Endothelial cell of umbilical vein (primary cell): ENCODE data around the gene TM7SF2. TPM values are rescaled to one million over a fixed set of nuclear protein-coding genes. Genes with fewer than 3 reads are reported as not detected.

Experiments
- BruUV-seq: library from RNA; stranded (reverse); fragments of 400-500 nt; replicated peaks from 2 replicates; lab custom pipeline; 2021; lab: Mats Ljungman, UMichigan
- CTCF ChIA-PET: fragments of 300-600, 350-600 bp; sonication (Branson Sonifier 250); formaldehyde crosslinking; loops from one replicate; lab custom pipeline; 2021; ENCODE audit warnings: antibody characterized with exemption, inconsistent platforms; lab: Charles Lee
- POLR2A ChIA-PET: fragments of 300-600, 350-600 bp; sonication (Branson Sonifier 250); formaldehyde crosslinking; loops from one replicate; lab custom pipeline; 2021; ENCODE audit warnings: antibody characterized with exemption, inconsistent platforms; lab: Charles Lee
- DNase-seq: peaks from one replicate; pipeline ENCODE4 v3.0.0-alpha.2; 2011; ENCODE audit warnings: low read depth, low spot score
- FAIRE-seq: peaks from 2 replicates; lab custom pipeline; 2011; peaks lifted over from hg19 to GRCh38; lab: Jason Lieb, UNC
- H2AFZ ChIP-seq: 2 replicates; pipeline ENCODE4 v1.6.0; 2012; ENCODE audit warnings: low read depth, low read length, control low read depth, inconsistent platforms
- H3K27ac ChIP-seq: 2 replicates; pipeline ENCODE4 v1.5.1; 2011; ENCODE audit warnings: low read depth, mild to moderate bottlenecking, control low read depth, low read length, moderate library complexity; ENCODE audit not compliant: insufficient read depth
- H3K27me3 ChIP-seq, 2 experiments: 2 replicates each; pipeline versions ENCODE4 v1.6.0 to v1.6.1; 2011; ENCODE audit warnings: low read length in 2 of 2, mixed read lengths in 1 of 2; ENCODE audit not compliant: control insufficient read depth in 2 of 2, insufficient read depth in 2 of 2
- H3K36me3 ChIP-seq, 2 experiments: 2 replicates in 1 of 2; 3 replicates in 1 of 2; pipeline ENCODE4 v1.5.1; 2011; ENCODE audit warnings: low read length in 2 of 2, mild to moderate bottlenecking in 1 of 2, moderate library complexity in 1 of 2; ENCODE audit not compliant: control insufficient read depth in 2 of 2, insufficient read depth in 2 of 2; ENCODE audit errors: extremely low read depth in 1 of 2
- H3K4me1 ChIP-seq: 3 replicates; pipeline ENCODE4 v1.5.1; 2011; ENCODE audit warnings: mild to moderate bottlenecking, low read length; ENCODE audit not compliant: control insufficient read depth, insufficient read depth; ENCODE audit errors: extremely low read depth
- H3K4me2 ChIP-seq: 2 replicates; pipeline ENCODE4 v1.6.1; 2011; ENCODE audit warnings: low read length, control low read depth, mixed read lengths; ENCODE audit not compliant: insufficient read depth
- H3K4me3 ChIP-seq, 3 experiments: fragments of 200-600 bp in 1 of 3; sonication (generic), shearing (Covaris generic) in 1 of 3; replicated peaks in 1 of 3; 2 replicates each; pipeline ENCODE4 v1.5.1; 2011 to 2016; ENCODE audit warnings: control low read depth in 3 of 3, low read length in 3 of 3, mild to moderate bottlenecking in 2 of 3, inconsistent platforms in 1 of 3, low read depth in 1 of 3, moderate library complexity in 1 of 3; ENCODE audit not compliant: insufficient read depth in 1 of 3
- H3K79me2 ChIP-seq: 2 replicates; pipeline ENCODE4 v1.6.0; 2012; ENCODE audit warnings: low read length, inconsistent platforms; ENCODE audit not compliant: control insufficient read depth, insufficient read depth
- H3K9ac ChIP-seq: replicated peaks from 2 replicates; pipeline ENCODE3; 2011; ENCODE audit warnings: low read length, control low read depth; ENCODE audit not compliant: insufficient read depth; ENCODE audit errors: extremely low read depth
- H3K9me1 ChIP-seq: replicated peaks from 3 replicates; pipeline ENCODE4 v1.6.0; 2011; ENCODE audit warnings: mild to moderate bottlenecking, low read length; ENCODE audit not compliant: control insufficient read depth, insufficient read depth; ENCODE audit errors: extremely low read depth
- H3K9me3 ChIP-seq: replicated peaks from 2 replicates; pipeline ENCODE4 v1.5.1; 2012; ENCODE audit warnings: low read length, inconsistent platforms; ENCODE audit not compliant: control insufficient read depth, insufficient read depth
- H4K20me1 ChIP-seq: replicated peaks from 2 replicates; pipeline ENCODE3; 2011; ENCODE audit warnings: mild to moderate bottlenecking, low read length; ENCODE audit not compliant: control insufficient read depth, insufficient read depth; ENCODE audit errors: extremely low read depth
- CTCF ChIP-seq, 2 donors: IDR thresholded peaks; 1 replicate in 1 of 2; 2 replicates in 1 of 2; pipeline ENCODE4 v1.5.1; 2011; ENCODE audit warnings: low read length in 2 of 2, mild to moderate bottlenecking in 2 of 2, moderate library complexity in 2 of 2, control low read depth in 1 of 2, inconsistent platforms in 1 of 2, low read depth in 1 of 2; ENCODE audit not compliant: insufficient read depth in 1 of 2; ENCODE audit errors: extremely low read depth in 1 of 2
- EZH2 ChIP-seq: IDR thresholded peaks from 2 replicates; pipeline ENCODE4 v1.6.1; 2012; ENCODE audit warnings: borderline replicate concordance, low read depth, mild to moderate bottlenecking, moderate library complexity, low read length, inconsistent platforms; ENCODE audit not compliant: severe bottlenecking
- FOS ChIP-seq: IDR thresholded peaks from 2 replicates; pipeline ENCODE4 v1.6.1; 2011; ENCODE audit warnings: mild to moderate bottlenecking, low read length, moderate library complexity, borderline replicate concordance; ENCODE audit not compliant: insufficient read depth
- GATA2 ChIP-seq: IDR thresholded peaks from 2 replicates; pipeline ENCODE4 v1.7.0; 2011; ENCODE audit warnings: low read depth, mild to moderate bottlenecking, moderate library complexity, mixed read lengths, low read length; ENCODE audit not compliant: insufficient read length, insufficient read depth
- JUN ChIP-seq: IDR thresholded peaks from 2 replicates; pipeline ENCODE4 v1.6.1; 2011; ENCODE audit warnings: borderline replicate concordance, low read depth; ENCODE audit not compliant: insufficient read length, insufficient read depth
- MAX ChIP-seq: IDR thresholded peaks from 2 replicates; pipeline ENCODE4 v1.6.1; 2011; ENCODE audit not compliant: insufficient read depth, insufficient read length
- MYC ChIP-seq: IDR thresholded peaks from one replicate; pipeline ENCODE4 v1.6.1; 2011; ENCODE audit warnings: mild to moderate bottlenecking, low read depth, low read length
- POLR2A ChIP-seq: IDR thresholded peaks from 2 replicates; pipeline ENCODE4 v1.6.1; 2012; ENCODE audit warnings: low read depth, mild to moderate bottlenecking, control low read depth, low read length
- POLR2AphosphoS5 ChIP-seq: IDR thresholded peaks from 2 replicates; pipeline ENCODE4 v1.6.1; 2012; ENCODE audit warnings: low read depth, mild to moderate bottlenecking, control low read depth, low read length, moderate library complexity; ENCODE audit not compliant: insufficient read depth
- dilution Hi-C: fragments of 300-500 bp; cut with MboI; formaldehyde crosslinking; loops from one replicate; pipeline ENCODE4 v1.15.0; 2019; ENCODE audit warnings: low sequenced_read_pairs; ENCODE audit not compliant: extremely low pct_ligation_motif_present
- intact Hi-C: fragments of 100-400 bp; cut with micrococcal nuclease; formaldehyde crosslinking; loops from one replicate; pipeline ENCODE4 v1.10.0; 2022
- polyA plus RNA-seq, 4 experiments: library from polyadenylated mRNA; depleted of rRNA in 3 of 4; stranded (reverse) in 3 of 4; unstranded in 1 of 4; fragments of >200 nt; gene quantifications; 2 replicates each; pipeline versions ENCODE4 v1.2.1 to v1.2.3, GENCODE V29; 2011 to 2012; ENCODE audit warnings: missing spikeins in 1 of 4
- total RNA-seq: library from RNA; stranded (reverse); gene quantifications from 2 replicates; pipeline ENCODE4 v1.2.3, GENCODE V29; 2021

TM7SF2 gene
- total and polyA plus RNA-seq, 2 donors (not counting 3 experiments of a cell fraction or from before 2014, with no cell fraction given), result 11.6 to 47.1 TPM

DNA sequence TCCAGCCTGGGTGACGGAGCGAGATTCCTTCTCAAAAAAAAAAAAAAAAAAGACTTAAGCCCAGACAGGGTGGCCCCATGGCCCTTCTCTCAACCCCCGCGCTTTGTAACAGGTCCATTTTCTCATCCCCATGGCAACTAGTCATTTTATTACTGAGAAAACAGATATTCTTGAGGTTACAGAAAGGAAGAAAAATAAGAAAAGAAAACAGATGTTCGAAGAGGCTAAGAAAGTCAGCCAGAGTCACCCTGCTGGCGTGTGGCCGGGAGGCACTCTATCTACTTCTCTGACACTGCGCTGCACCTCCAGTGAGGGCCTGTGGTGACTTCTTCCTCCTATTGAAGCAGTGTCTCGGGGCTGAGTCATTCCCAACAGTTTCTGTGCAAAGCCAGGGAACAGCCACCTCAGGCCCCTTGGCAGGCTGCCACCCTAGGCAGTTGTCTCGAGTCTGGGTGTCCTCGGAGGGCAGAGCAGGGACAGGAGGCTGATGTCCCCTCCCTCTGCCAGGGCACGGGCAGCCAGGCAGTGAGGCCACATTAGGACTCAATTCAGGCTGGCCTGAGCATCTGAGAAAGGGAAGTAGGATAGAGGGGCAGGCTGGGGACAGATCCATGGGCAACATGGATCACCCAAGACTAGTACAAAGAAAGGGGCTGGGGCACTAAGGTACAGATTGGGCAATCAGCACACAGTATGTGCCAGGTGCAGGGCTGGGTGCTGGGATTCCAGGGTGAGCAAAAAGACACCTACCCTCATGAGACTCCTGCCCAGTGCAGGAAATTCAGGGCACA lies 39.0 kb downstream of the TM7SF2 start:
- Histone ChIP-seq H3K27me3 (peaks cover 4 to 7% of the 10 kb centered on the region in 2 experiments), H3K4me2 (no peak overlapping the region), H3K4me3 (no peak overlapping the region), H3K9ac (no peak overlapping the region), H3K9me1 (no peaks in the 10 kb centered on the region), H3K4me1 (peaks cover 7% of the 10 kb centered on the region), H3K9me3 (no peaks in the 10 kb centered on the region), H2AFZ (no peak overlapping the region), H4K20me1 (no peaks in the 10 kb centered on the region), H3K27ac (no peak overlapping the region), H3K36me3 (no peaks in the 10 kb centered on the region), H3K79me2 (no peaks in the 10 kb centered on the region)
- CTCF ChIA-PET, result no interaction called here
- intact Hi-C loops, result no loop called here
- dilution Hi-C loops, result no loop called here
- TF ChIP-seq FOS, result peak; percentile 69
- TF ChIP-seq POLR2AphosphoS5, result peak; percentile 20
- no peak for TF ChIP-seq MAX
- FAIRE-seq (peak; percentile 95), DNase-seq (peak; percentile 68)
- POLR2A ChIA-PET, result no interaction called here
- no TSS peak for BruUV-seq

DNA sequence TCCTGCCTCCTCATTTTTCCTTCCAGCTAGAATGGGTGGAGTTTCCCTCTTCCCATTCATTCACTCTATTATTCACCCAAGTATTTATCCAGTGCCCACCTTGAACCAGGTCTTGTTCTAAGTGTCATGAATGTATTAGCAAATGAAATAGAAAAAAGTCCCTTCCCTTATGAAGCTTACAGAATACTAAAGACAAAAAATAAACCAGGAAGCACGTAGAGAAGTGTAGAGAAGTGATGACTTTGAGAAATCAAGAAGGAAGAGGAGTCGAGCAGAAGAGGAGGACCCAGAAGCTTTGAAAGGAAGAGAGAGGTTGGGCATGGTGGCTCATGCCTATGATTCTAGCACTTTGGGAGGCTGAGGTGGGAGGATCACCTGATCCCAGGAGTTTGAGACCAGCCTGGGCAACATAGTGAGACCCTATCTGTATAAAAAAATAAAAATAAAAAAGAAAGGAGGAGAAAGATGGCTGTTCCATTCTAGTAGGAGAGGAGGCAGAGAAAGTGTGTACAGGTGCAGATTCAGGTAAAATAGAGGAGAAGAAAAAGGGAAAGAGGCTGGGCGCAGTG lies 39.7 kb downstream of the TM7SF2 start:
- H3K9ac ChIP-seq, result no peak overlapping the region
- no peak overlapping the region for H3K4me2 ChIP-seq

More for the DNA sequence above, 39.7 kb downstream of the TM7SF2 start:
- H3K27me3 ChIP-seq, result peaks cover 4 to 7% of the 10 kb centered on the region in 2 experiments
- dilution Hi-C loops, result no loop called here
- H3K9me1 ChIP-seq, result no peaks in the 10 kb centered on the region
- no peak for TF ChIP-seq JUN
- TF ChIP-seq FOS, result no peak
- no peak for TF ChIP-seq MAX
- no peak for TF ChIP-seq CTCF (IDR thresholded peaks at IDR 0.05; ENCODE audit: extremely low read depth in 1 of 2, insufficient read depth in 1 of 2, low read depth in 1 of 2, low read length in 2 of 2)
- no peak for TF ChIP-seq GATA2
- no peak for TF ChIP-seq MYC
- no peak for TF ChIP-seq EZH2
- no peak for TF ChIP-seq POLR2A
- no peak for TF ChIP-seq POLR2AphosphoS5
- no peak overlapping the region for H2AFZ ChIP-seq
- H3K36me3 ChIP-seq, result no peaks in the 10 kb centered on the region
- no TSS peak for BruUV-seq
- no peak for DNase-seq
- H3K4me1 ChIP-seq, result peaks cover 7% of the 10 kb centered on the region
- H3K79me2 ChIP-seq, result no peaks in the 10 kb centered on the region
- POLR2A ChIA-PET, result no interaction called here
- CTCF ChIA-PET, result no interaction called here
- H3K4me3 ChIP-seq, result no peak overlapping the region
- H3K9me3 ChIP-seq, result no peaks in the 10 kb centered on the region
- no peaks in the 10 kb centered on the region for H4K20me1 ChIP-seq
- H3K27ac ChIP-seq, result no peak overlapping the region
- intact Hi-C loops, result no loop called here
- no peak for FAIRE-seq
